ENCODE results near the gene COL4A3. TPM values are rescaled to one million over a fixed set of nuclear protein-coding genes. Genes with fewer than 3 reads are reported as not detected.

The COL4A3 gene
- total RNA-seq, 1 experiment from 2014 or later, result 0.15 TPM

- Histone ChIP-seq H2BK12ac (ENCODE audit: insufficient read length, low read depth, low read length) (no peak overlapping the region), H3K4me2 (ENCODE audit: insufficient read depth, insufficient read length, low read length) (no peak overlapping the region), H2AK5ac (ENCODE audit: insufficient read length, low read length) (no peak overlapping the region), H4K8ac (replicated peaks; ENCODE audit: insufficient read length, low read depth, low read length) (no peak overlapping the region), H2BK20ac (ENCODE audit: low read depth, low read length, poor library complexity, severe bottlenecking) (no peak overlapping the region), H2AFZ (ENCODE audit: low read length) (no peak overlapping the region), H4K91ac (ENCODE audit: insufficient read length, low read depth, low read length) (no peak overlapping the region), H3K14ac (ENCODE audit: insufficient read depth, low read length) (no peak overlapping the region), H3T11ph (ENCODE audit: low read length) (no peak overlapping the region), H3K56ac (ENCODE audit: insufficient read length, low read depth, low read length) (no peak overlapping the region), H3K79me2 (ENCODE audit: insufficient read depth, low read length) (no peaks in the 10 kb centered on the region), H3K18ac (ENCODE audit: insufficient read length, low read depth, low read length) (no peak overlapping the region), H3K9ac (ENCODE audit: extremely low read depth, insufficient read length, low read length) (no peak overlapping the region), H4K20me1 (ENCODE audit: control insufficient read depth, insufficient read depth, insufficient read length) (no peaks in the 10 kb centered on the region), H3K79me1 (ENCODE audit: insufficient read depth, low read depth, low read length, poor library complexity, severe bottlenecking) (no peaks in the 10 kb centered on the region), H3K4me1 (ENCODE audit: insufficient read depth, low read length) (no peaks in the 10 kb centered on the region; the same call in 1 of the 2 replicates), H4K5ac (ENCODE audit: insufficient read length, low read depth, low read length) (no peak overlapping the region), H2BK15ac (ENCODE audit: low read depth, low read length) (no peak overlapping the region), H3K4ac (ENCODE audit: low read depth, low read length) (no peak overlapping the region), H2BK120ac (ENCODE audit: low read depth, low read length, poor library complexity, severe bottlenecking) (no peak overlapping the region), H3K23me2 (ENCODE audit: insufficient read length, low read depth, low read length, poor library complexity, severe bottlenecking) (peaks cover 14% of the 10 kb centered on the region), H3K27ac (ENCODE audit: insufficient read length, low read depth, low read length) (no peak overlapping the region), H3K27me3 (ENCODE audit: insufficient read depth, low read length) (peaks cover 6% of the 10 kb centered on the region; the same call in 1 of the 2 replicates), H3K9me3 (ENCODE audit: control insufficient read depth, low read depth, low read length) (no peaks in the 10 kb centered on the region), H3K23ac (ENCODE audit: insufficient read length, low read depth, low read length) (no peak overlapping the region), H2BK5ac (ENCODE audit: insufficient read length, low read length) (no peak overlapping the region)
- H3K4me1 Mint-ChIP-seq, result peaks cover 3 to 7% of the 10 kb centered on the region in 2 experiments; a peak in 3 of 4 replicates
- H3K27me3 Mint-ChIP-seq (ENCODE audit: low read depth), result peaks cover 53% of the 10 kb centered on the region
- no CpG with 5 or more reads among the region's 2 CpGs for WGBS (ENCODE audit: extremely low coverage, insufficient read length, low lambda C conversion rate)
- no peaks in the 10 kb centered on the region for H3K36me3 Mint-ChIP-seq (ENCODE audit: insufficient read depth in 1 of 3, low read depth in 3 of 3)
- DNase-seq, result no peak
- no peak overlapping the region for H3K27ac Mint-ChIP-seq
- no peak overlapping the region for H3K4me3 Mint-ChIP-seq
- no peaks in the 10 kb centered on the region; a peak in 1 of 5 replicates for H3K9me3 Mint-ChIP-seq
- no peak for TF ChIP-seq CTCF (conservative IDR thresholded peaks at IDR 0.05)
Measured at GRCh38 chr2:227160164-227160563, 4.3 kb upstream of the COL4A3 start.
